ENCODE measurements around the gene FMN1. TPM values are rescaled to one million over a fixed set of nuclear protein-coding genes. Genes with fewer than 3 reads are reported as not detected.
"Not testable (repeated sequence)": the region's sequence is repeated elsewhere in the genome, so short reads cannot be mapped to it uniquely, and the experiment has no call there.

Gene FMN1
- total RNA-seq, 1 experiment from 2014 or later = 0.37 TPM

- no peak for DNase-seq (ENCODE audit: low spot score)
- BruUV-seq (replicated peaks) = no TSS peak
Observed at GRCh38 chr15:32952901-32953532, 241.5 kb downstream of the FMN1 start.

GRCh38 chr15:32951736-32952464, 242.6 kb downstream of the FMN1 start:
- Histone ChIP-seq H3K27me3 (replicated peaks; ENCODE audit: insufficient read depth, low read depth, low read length, poor library complexity) (no peaks in the 10 kb centered on the region), H3K36me3 (ENCODE audit: insufficient read depth, low read length, poor library complexity, severe bottlenecking) (no peaks in the 10 kb centered on the region), H3K27ac (ENCODE audit: low read depth, low read length, poor library complexity, severe bottlenecking) (no peak overlapping the region), H3K4me3 (ENCODE audit: low read depth, low read length, poor library complexity, severe bottlenecking) (no peak overlapping the region), H3K9me3 (ENCODE audit: low read depth, low read length, poor library complexity, severe bottlenecking) (no peaks in the 10 kb centered on the region), H3K4me1 (ENCODE audit: insufficient read depth, low read length, poor library complexity, severe bottlenecking) (no peaks in the 10 kb centered on the region)
- TF ChIP-seq CTCF (conservative IDR thresholded peaks at IDR 0.05; ENCODE audit: low read depth, low read length) = no peak
- intact Hi-C loops (cut with micrococcal nuclease; ENCODE audit: unreplicated experiment) = no loop called here
- no peak for DNase-seq (ENCODE audit: low spot score)
- POLR2A ChIA-PET (ENCODE audit: low non-redundant PET) = no interaction called here
- BruUV-seq (replicated peaks) = no TSS peak
- CTCF ChIA-PET = no interaction called here

More at GRCh38 chr15:32952901-32953532, 241.5 kb downstream of the FMN1 start:
- Histone ChIP-seq H3K27ac (ENCODE audit: low read depth, low read length, poor library complexity, severe bottlenecking) (no peak overlapping the region), H3K4me3 (ENCODE audit: low read depth, low read length, poor library complexity, severe bottlenecking) (no peak overlapping the region), H3K9me3 (ENCODE audit: low read depth, low read length, poor library complexity, severe bottlenecking) (no peaks in the 10 kb centered on the region), H3K4me1 (ENCODE audit: insufficient read depth, low read length, poor library complexity, severe bottlenecking) (no peaks in the 10 kb centered on the region), H3K27me3 (replicated peaks; ENCODE audit: insufficient read depth, low read depth, low read length, poor library complexity) (no peaks in the 10 kb centered on the region), H3K36me3 (ENCODE audit: insufficient read depth, low read length, poor library complexity, severe bottlenecking) (no peaks in the 10 kb centered on the region)
- intact Hi-C loops (cut with micrococcal nuclease; ENCODE audit: unreplicated experiment) = no loop called here
- POLR2A ChIA-PET (ENCODE audit: low non-redundant PET) = no interaction called here
- CTCF ChIA-PET = no interaction called here
- TF ChIP-seq CTCF (conservative IDR thresholded peaks at IDR 0.05; ENCODE audit: low read depth, low read length) = no peak
- no peak for TF ChIP-seq EZH2 (IDR thresholded peaks at IDR 0.05; ENCODE audit: borderline replicate concordance, low read depth, low read length, poor library complexity, severe bottlenecking)

- DNase-seq (ENCODE audit: low spot score); H3K36me3 ChIP-seq (ENCODE audit: insufficient read depth, low read length, poor library complexity, severe bottlenecking); POLR2A ChIA-PET (ENCODE audit: low non-redundant PET); BruUV-seq (replicated peaks); H3K4me1 ChIP-seq (ENCODE audit: insufficient read depth, low read length, poor library complexity, severe bottlenecking); H3K9me3 ChIP-seq (ENCODE audit: low read depth, low read length, poor library complexity, severe bottlenecking); CTCF ChIA-PET; H3K27me3 ChIP-seq (replicated peaks; ENCODE audit: insufficient read depth, low read depth, low read length, poor library complexity); H3K27ac ChIP-seq (ENCODE audit: low read depth, low read length, poor library complexity, severe bottlenecking); intact Hi-C loops (cut with micrococcal nuclease; ENCODE audit: unreplicated experiment); H3K4me3 ChIP-seq (ENCODE audit: low read depth, low read length, poor library complexity, severe bottlenecking): not testable (repeated sequence)
Observed at GRCh38 chr15:32950051-32950450, 244.5 kb downstream of the FMN1 start.

GRCh38 chr15:32946210-32946609, 248.3 kb downstream of the FMN1 start:
- TF ChIP-seq EZH2 (IDR thresholded peaks at IDR 0.05; ENCODE audit: borderline replicate concordance, low read depth, low read length, poor library complexity, severe bottlenecking) = no peak
- DNase-seq (ENCODE audit: low spot score) = no peak
- H3K4me1 ChIP-seq (ENCODE audit: insufficient read depth, low read length, poor library complexity, severe bottlenecking) = no peaks in the 10 kb centered on the region
- H3K36me3 ChIP-seq (ENCODE audit: insufficient read depth, low read length, poor library complexity, severe bottlenecking) = no peaks in the 10 kb centered on the region
- H3K4me3 ChIP-seq (ENCODE audit: low read depth, low read length, poor library complexity, severe bottlenecking) = no peak overlapping the region
- no peaks in the 10 kb centered on the region for H3K27me3 ChIP-seq (replicated peaks; ENCODE audit: insufficient read depth, low read depth, low read length, poor library complexity)
- H3K27ac ChIP-seq (ENCODE audit: low read depth, low read length, poor library complexity, severe bottlenecking) = no peak overlapping the region
- POLR2A ChIA-PET (ENCODE audit: low non-redundant PET) = no interaction called here
- BruUV-seq (replicated peaks) = no TSS peak
- intact Hi-C loops (cut with micrococcal nuclease; ENCODE audit: unreplicated experiment) = no loop called here
- CTCF ChIA-PET = interaction anchor here (1.0 kb wide), 1 partner anchor 10 kb away, joined by 3 read pairs; no protein-coding TSS in a partner anchor
- H3K9me3 ChIP-seq (ENCODE audit: low read depth, low read length, poor library complexity, severe bottlenecking) = no peaks in the 10 kb centered on the region

Measured in A673 (cell line).